HG03469 (cell line): ENCODE results near the gene ZNF438.

Experiments
- ATAC-seq: cut with Tn5 transposase; IDR thresholded peaks from one replicate; pipeline ENCODE4 v1.9.1; 2021; ENCODE audit warnings: mild to moderate bottlenecking, moderate library complexity, moderate number of reproducible peaks; ENCODE audit not compliant: unreplicated experiment

ZNF438 gene

GRCh38 chr10:30861221-30861620, 170.4 kb downstream of the ZNF438 start:
- no peak for ATAC-seq

GRCh38 chr10:30858499-30858898, 173.2 kb downstream of the ZNF438 start:
- ATAC-seq, result no peak

- ATAC-seq, result no peak
These were observed 173.9 kb downstream of the ZNF438 start for GRCh38 chr10:30857803-30858202.

GRCh38 chr10:30855131-30855530, 176.5 kb downstream of the ZNF438 start:
- no peak for ATAC-seq

GRCh38 chr10:30854656-30855055, 177.0 kb downstream of the ZNF438 start:
- ATAC-seq, result no peak

GRCh38 chr10:30853066-30853465, 178.6 kb downstream of the ZNF438 start:
- ATAC-seq, result no peak

- ATAC-seq, result no peak
These were observed 180.9 kb downstream of the ZNF438 start for GRCh38 chr10:30850776-30851175.

- no peak for ATAC-seq
These were observed 182.2 kb downstream of the ZNF438 start for GRCh38 chr10:30849231-30850035.

GRCh38 chr10:30848396-30849032, 183.2 kb downstream of the ZNF438 start:
- ATAC-seq, result no peak

GRCh38 chr10:30847642-30848041, 184.0 kb downstream of the ZNF438 start:
- no peak for ATAC-seq

GRCh38 chr10:30847199-30847598, 184.5 kb downstream of the ZNF438 start:
- ATAC-seq, result no peak

- no peak for ATAC-seq
These were observed 185.0 kb downstream of the ZNF438 start for GRCh38 chr10:30846710-30847109.

GRCh38 chr10:30842894-30843293, 188.8 kb downstream of the ZNF438 start:
- no peak for ATAC-seq

- ATAC-seq, result no peak
These were observed 189.5 kb downstream of the ZNF438 start for GRCh38 chr10:30842185-30842584.

- ATAC-seq, result no peak
These were observed 191.1 kb downstream of the ZNF438 start for GRCh38 chr10:30840395-30841050.

- ATAC-seq, result no peak
These were observed 192.0 kb downstream of the ZNF438 start for GRCh38 chr10:30839652-30840051.

- ATAC-seq, result no peak
These were observed 195.3 kb downstream of the ZNF438 start for GRCh38 chr10:30836406-30836805.

GRCh38 chr10:30835146-30835545, 196.5 kb downstream of the ZNF438 start:
- ATAC-seq, result no peak

- no peak for ATAC-seq
These were observed 197.0 kb downstream of the ZNF438 start for GRCh38 chr10:30834651-30835050.

- ATAC-seq, result no peak
These were observed 197.5 kb downstream of the ZNF438 start for GRCh38 chr10:30834153-30834552.

GRCh38 chr10:30833628-30833970, 198.1 kb downstream of the ZNF438 start:
- no peak for ATAC-seq
